Tibial artery (tissue), 4 donors: ENCODE results near the gene SYCE3.
A peak's percentile ranks its signal among the peaks of the same experiment; 100 is the strongest.

ENCODE experiments used
- DNase-seq, 2 donors: peaks; one replicate each; pipeline ENCODE4 v3.0.0-alpha.2; 2019
- H3K27ac ChIP-seq, 2 donors: fragments of 200-600 bp; sonication (generic) in 1 of 2; 1 replicate in 1 of 2; 2 replicates in 1 of 2; pipeline ENCODE4 v1.5.1; 2018 to 2019; ENCODE audit warnings: mild to moderate bottlenecking in 1 of 2
- H3K27me3 ChIP-seq, 2 donors: fragments of 200-600 bp; sonication (generic) in 1 of 2; one replicate each; pipeline versions ENCODE4 v1.5.1 to v1.6.0; 2016 to 2019
- H3K36me3 ChIP-seq, 3 donors: fragments of 200-600 bp; sonication (generic) in 2 of 3; one replicate each; pipeline ENCODE4 v1.5.1; 2016 to 2019; ENCODE audit warnings: mild to moderate bottlenecking in 2 of 3
- H3K4me1 ChIP-seq, 4 donors: fragments of 200-600 bp; sonication (generic) in 2 of 4; 1 replicate in 3 of 4; 2 replicates in 1 of 4; pipeline ENCODE4 v1.5.1; 2016 to 2019
- H3K4me3 ChIP-seq, 2 donors: fragments of 200-600 bp; sonication (generic) in 1 of 2; 1 replicate in 1 of 2; 2 replicates in 1 of 2; pipeline ENCODE4 v1.5.1; 2018 to 2019; ENCODE audit warnings: mild to moderate bottlenecking in 2 of 2
- H3K9me3 ChIP-seq, 3 donors: fragments of 200-600 bp; sonication (generic) in 1 of 3; one replicate each; pipeline ENCODE4 v1.5.1; 2016 to 2019
- intact Hi-C: fragments of 100-400 bp; cut with DNase I; formaldehyde crosslinking; loops from one replicate; pipeline ENCODE4 v1.15.0; 2023; ENCODE audit warnings: low total_unique reads
- TF ChIP-seq, protein P1 (sequence below), 2 experiments: fragments of 200-600 bp in 1 of 2; fragments of 450-650 bp in 1 of 2; IDR thresholded peaks; one replicate each; pipeline ENCODE4 v1.5.1; 2017 to 2019; ENCODE audit warnings: antibody characterized with exemption in 2 of 2, mild to moderate bottlenecking in 1 of 2, moderate library complexity in 1 of 2

SYCE3 gene

DNA sequence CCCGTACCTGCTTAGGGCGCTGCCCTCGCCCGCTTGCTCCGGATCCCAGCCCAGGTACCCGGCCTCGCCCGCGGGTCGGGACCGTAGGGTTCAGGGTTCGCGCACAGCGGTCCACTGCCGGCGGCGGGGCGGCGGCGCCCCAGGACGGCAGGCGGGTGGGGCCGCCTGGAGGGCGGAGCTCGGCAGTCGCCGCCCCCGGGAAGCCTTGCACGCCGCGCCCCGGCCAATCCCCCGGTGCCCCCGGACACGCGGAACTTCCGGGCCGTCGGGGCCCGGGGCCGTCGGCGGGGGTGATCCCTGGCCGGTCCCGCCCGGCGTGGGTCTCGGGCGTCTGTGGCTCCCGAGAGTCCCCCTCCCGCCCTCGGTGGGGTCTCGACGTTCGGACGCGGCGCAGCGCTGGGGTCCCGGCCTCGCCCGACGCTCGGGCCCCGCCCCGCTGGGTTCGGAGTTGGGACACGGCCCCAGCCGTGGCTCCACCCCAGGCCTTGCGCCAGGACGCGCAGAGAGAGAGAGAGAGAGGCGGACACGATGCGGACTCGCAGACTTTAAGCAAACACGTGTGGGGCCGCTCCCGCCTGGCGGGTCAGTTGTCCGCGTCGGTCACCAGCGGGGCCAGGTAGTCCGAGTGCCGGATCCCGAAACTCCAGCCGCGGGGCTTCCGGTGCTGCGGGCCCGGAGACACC is 32.7 kb downstream of the SYCE3 start, which contains the start of gene TYMP:
TYMP (minus strand) TSS at position 116 of the 683 bp plus-strand sequence. CDS start 303 bp downstream, outside the sequence.
- Histone ChIP-seq H3K4me1 (peaks cover 0 to 51% (median 36%) of the 10 kb centered on the region in 4 donors), H3K27ac (peak within 1 kb of the TSS; percentile 57 to 69), H3K36me3 (no peaks in the 10 kb centered on the region), H3K9me3 (no peaks in the 10 kb centered on the region), H3K4me3 (peak within 1 kb of the TSS; percentile 44 to 53), H3K27me3 (peaks cover 6 to 59% of the 10 kb centered on the region in 2 donors)
- intact Hi-C loops = loop anchor here (5.0 kb wide), 1 partner anchor 52 kb away; the partner anchor contains the start of gene CHKB
- DNase-seq = peak; percentile 80 to 85
- TF ChIP-seq, protein P1, sequence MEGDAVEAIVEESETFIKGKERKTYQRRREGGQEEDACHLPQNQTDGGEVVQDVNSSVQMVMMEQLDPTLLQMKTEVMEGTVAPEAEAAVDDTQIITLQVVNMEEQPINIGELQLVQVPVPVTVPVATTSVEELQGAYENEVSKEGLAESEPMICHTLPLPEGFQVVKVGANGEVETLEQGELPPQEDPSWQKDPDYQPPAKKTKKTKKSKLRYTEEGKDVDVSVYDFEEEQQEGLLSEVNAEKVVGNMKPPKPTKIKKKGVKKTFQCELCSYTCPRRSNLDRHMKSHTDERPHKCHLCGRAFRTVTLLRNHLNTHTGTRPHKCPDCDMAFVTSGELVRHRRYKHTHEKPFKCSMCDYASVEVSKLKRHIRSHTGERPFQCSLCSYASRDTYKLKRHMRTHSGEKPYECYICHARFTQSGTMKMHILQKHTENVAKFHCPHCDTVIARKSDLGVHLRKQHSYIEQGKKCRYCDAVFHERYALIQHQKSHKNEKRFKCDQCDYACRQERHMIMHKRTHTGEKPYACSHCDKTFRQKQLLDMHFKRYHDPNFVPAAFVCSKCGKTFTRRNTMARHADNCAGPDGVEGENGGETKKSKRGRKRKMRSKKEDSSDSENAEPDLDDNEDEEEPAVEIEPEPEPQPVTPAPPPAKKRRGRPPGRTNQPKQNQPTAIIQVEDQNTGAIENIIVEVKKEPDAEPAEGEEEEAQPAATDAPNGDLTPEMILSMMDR (IDR thresholded peaks at IDR 0.05) = no peak

GRCh38 chr22:50529416-50529896 is 33.3 kb downstream of the SYCE3 start:
- DNase-seq = no peak
- intact Hi-C loops = loop anchor here (5.0 kb wide), 1 partner anchor 53 kb away; the partner anchor contains the start of gene CHKB
- peaks cover 0 to 57% (median 42%) of the 10 kb centered on the region in 4 donors for H3K4me1 ChIP-seq

DNA sequence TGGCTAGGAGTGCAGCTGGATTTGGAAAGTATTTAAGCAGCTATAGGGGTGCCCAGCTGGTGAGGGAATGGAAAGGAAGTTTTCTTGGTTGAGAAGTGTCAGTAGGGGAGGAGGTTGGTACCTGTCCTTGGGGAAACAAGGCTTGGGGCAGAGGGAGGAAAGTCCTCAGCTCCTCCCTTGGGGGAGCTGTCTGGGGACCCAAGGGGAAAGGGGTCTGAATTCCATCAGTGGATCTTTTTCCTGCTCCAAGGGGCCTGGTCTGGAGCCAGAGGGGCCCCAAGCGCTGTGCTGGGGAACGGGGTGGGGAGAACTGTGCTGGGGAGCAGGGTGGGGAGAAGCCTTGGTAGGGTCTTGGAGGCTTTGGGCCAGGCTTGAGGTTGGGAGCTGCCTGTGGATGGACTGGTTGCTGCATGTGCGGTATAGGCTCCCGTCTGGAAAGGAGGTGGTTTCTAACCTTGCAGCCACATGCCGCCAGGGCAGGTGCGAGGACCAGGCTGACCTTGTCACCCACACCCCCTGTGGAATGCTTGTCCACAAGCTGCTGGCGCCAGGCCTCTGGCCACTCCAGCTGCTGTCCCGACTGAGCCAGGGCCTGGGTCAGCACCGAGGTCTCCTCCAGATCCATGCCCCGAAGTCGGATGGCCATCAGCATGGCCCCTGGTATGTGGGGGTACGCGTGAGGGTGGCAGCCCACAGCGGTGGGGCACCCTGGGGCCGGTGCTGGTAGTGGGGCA is 33.9 kb downstream of the SYCE3 start:
- intact Hi-C loops = loop anchor here (5.0 kb wide), 1 partner anchor 53 kb away; the partner anchor contains the start of gene CHKB
- Histone ChIP-seq H3K27me3 (peaks cover 6 to 49% of the 10 kb centered on the region in 2 donors), H3K4me1 (peaks cover 0 to 63% (median 48%) of the 10 kb centered on the region in 4 donors), H3K36me3 (peaks cover 0 to 3% (median 0%) of the 10 kb centered on the region in 3 donors), H3K4me3 (peak overlapping the region; percentile 44 to 53), H3K27ac (peak overlapping the region in 1 of 2 donors; percentile 57), H3K9me3 (no peaks in the 10 kb centered on the region)
- no peak for DNase-seq
- TF ChIP-seq, protein P1 (IDR thresholded peaks at IDR 0.05) = no peak

More at GRCh38 chr22:50529416-50529896, 33.3 kb downstream of the SYCE3 start:
- no peaks in the 10 kb centered on the region for H3K36me3 ChIP-seq
- H3K27me3 ChIP-seq = peaks cover 6 to 55% of the 10 kb centered on the region in 2 donors
- peak overlapping the region; percentile 44 to 53 for H3K4me3 ChIP-seq
- peak overlapping the region; percentile 57 to 69 for H3K27ac ChIP-seq
- H3K9me3 ChIP-seq = no peaks in the 10 kb centered on the region
- TF ChIP-seq, protein P1 (IDR thresholded peaks at IDR 0.05) = no peak

DNA sequence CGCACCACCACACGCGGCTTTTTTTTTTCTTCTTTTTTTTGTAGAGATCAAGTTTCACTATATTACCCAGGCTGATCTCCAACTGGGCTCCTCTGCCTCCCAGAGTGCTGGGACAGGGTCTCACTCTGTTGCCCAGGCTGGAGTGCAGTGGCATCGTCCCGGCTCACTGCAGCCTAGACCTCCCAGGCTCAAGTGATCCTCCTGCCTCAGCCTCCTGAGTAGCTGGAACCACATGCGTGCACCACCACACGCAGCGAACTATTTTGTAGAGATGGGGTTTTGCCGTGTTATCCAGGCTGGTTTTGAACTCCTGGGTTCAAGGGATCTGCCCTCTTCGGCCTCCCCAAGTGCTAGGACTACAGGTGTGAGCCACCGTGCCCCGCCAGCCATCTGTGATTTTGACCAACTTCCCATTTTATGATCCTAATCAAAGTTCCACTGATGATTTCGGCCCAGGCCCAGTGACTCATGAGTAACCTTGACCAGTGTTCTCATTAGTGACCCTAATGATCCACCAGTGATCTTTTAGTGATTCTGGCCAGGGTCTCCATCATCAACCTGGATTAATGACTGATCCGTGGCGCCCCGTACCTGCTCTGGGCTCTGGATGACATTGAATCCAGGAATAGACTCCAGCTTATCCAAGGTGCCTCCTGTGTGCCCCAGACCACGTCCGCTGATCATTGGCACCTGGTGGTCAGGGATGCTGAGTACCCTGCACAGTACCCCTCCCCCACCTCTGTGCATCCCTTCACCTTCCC is 34.6 kb downstream of the SYCE3 start:
- Histone ChIP-seq H3K36me3 (peaks cover 3 to 11% (median 6%) of the 10 kb centered on the region in 3 donors), H3K9me3 (no peaks in the 10 kb centered on the region), H3K27ac (no peak overlapping the region), H3K4me1 (peaks cover 0 to 65% (median 48%) of the 10 kb centered on the region in 4 donors), H3K4me3 (no peak overlapping the region), H3K27me3 (peaks cover 6 to 42% of the 10 kb centered on the region in 2 donors)
- TF ChIP-seq, protein P1 (IDR thresholded peaks at IDR 0.05) = no peak
- DNase-seq = no peak
- intact Hi-C loops = loop anchor here (5.0 kb wide), 1 partner anchor 54 kb away; the partner anchor contains the start of gene CHKB
